Astrocyte (in vitro differentiated cells and primary cell): Measurements from ENCODE around the gene SLC25A21.

Source experiments
- CTCF ChIP-seq: IDR thresholded peaks from 2 replicates; pipeline ENCODE4 v1.5.1; 2011; ENCODE audit warnings: low read depth, mild to moderate bottlenecking, inconsistent platforms, low read length, moderate library complexity; ENCODE audit not compliant: insufficient read depth
- EZH2 ChIP-seq: IDR thresholded peaks from 2 replicates; pipeline ENCODE4 v1.6.1; 2012; ENCODE audit warnings: mild to moderate bottlenecking, low read length, inconsistent platforms; ENCODE audit not compliant: insufficient read depth

- TF ChIP-seq CTCF (no peak), EZH2 (no peak)
These were observed 233.1 kb downstream of the SLC25A21 start for GRCh38 chr14:36939265-36939664.
